Measurements from ENCODE around the gene ODAD2.
"Not testable (repeated sequence)": the region's sequence is repeated elsewhere in the genome, so short reads cannot be mapped to it uniquely, and the experiment has no call there.

Gene ODAD2, protein sequence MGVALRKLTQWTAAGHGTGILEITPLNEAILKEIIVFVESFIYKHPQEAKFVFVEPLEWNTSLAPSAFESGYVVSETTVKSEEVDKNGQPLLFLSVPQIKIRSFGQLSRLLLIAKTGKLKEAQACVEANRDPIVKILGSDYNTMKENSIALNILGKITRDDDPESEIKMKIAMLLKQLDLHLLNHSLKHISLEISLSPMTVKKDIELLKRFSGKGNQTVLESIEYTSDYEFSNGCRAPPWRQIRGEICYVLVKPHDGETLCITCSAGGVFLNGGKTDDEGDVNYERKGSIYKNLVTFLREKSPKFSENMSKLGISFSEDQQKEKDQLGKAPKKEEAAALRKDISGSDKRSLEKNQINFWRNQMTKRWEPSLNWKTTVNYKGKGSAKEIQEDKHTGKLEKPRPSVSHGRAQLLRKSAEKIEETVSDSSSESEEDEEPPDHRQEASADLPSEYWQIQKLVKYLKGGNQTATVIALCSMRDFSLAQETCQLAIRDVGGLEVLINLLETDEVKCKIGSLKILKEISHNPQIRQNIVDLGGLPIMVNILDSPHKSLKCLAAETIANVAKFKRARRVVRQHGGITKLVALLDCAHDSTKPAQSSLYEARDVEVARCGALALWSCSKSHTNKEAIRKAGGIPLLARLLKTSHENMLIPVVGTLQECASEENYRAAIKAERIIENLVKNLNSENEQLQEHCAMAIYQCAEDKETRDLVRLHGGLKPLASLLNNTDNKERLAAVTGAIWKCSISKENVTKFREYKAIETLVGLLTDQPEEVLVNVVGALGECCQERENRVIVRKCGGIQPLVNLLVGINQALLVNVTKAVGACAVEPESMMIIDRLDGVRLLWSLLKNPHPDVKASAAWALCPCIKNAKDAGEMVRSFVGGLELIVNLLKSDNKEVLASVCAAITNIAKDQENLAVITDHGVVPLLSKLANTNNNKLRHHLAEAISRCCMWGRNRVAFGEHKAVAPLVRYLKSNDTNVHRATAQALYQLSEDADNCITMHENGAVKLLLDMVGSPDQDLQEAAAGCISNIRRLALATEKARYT

DNA sequence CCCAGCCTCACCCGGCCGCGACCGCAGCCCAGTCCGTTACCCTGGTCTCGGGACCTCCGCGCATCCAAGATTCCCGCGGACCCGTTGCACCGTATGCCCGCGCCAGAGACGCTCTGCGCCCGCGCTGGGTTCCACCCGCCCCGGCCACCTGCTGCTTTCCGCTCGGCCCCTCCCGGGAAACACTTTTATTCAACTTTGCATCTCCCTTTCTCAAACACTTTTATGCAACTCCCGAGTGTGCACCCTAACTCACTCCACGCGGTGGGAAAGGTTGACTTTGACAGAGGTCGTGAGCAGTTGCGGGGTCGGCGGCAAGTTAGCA, at the start of gene ODAD2:
TSS of gene ODAD2 (minus strand) at position 126 of the 322 bp plus-strand sequence. CDS start 3,937 bp downstream, outside the sequence.
- DNase-seq (ENCODE audit: low spot score) = no peak

DNA sequence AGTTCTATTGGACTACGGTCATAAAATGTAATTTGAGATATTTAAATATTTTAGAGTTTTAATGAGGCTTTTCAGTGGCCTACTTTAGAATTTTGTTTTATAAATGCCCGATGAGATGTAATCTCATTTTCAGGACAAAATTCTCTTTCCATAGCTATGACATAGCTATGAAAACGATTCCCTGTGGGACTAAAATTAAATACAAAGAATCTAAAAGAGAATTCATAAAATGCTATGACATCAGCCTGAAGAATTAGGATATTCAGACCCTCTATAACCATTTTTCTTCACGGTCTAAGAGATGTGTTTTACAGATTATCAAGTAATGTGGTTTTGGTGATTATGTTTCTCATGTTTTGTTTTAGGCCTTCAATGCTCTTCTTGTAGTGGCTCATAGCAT, 48.2 kb upstream of the ODAD2 start:
- DNase-seq (ENCODE audit: low spot score) = no peak

DNA sequence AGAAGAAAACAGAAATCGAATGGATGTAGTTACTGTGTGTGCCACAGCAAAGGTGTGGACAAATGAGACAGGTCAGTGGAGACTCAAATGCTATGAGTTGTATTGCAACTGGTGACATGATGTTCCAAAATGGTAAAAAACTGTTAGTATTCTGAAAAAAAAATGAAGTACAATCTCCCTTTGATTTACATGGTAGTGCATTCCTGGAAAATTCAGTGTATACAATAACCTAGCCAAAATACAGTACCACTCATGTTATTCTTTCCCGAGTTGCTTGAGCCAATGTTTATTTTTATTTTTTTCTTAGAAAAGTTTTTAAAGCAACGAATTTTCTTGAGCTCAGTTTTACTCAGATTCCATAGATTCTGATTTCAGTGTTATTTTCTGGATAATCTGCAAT, 47.7 kb upstream of the ODAD2 start:
- no peak for DNase-seq (ENCODE audit: low spot score)

DNA sequence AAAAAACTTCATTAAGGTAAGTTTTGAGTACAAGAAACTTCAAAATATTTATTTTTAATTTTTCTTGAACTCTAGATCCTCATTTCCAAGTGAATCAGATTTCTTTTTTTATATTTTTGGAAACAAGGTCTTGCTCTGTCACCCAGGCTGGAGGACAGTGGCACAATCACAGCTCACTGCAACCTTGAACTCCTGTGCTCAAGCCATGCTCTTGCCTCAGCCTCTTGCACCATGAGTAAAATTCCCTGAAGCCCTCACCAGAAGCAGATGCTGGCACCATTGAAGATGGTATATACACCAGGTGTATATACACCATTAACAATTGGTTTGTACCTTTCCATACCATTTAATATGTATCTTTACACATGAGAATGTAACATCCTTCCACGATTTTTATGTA, 45.1 kb upstream of the ODAD2 start:
- no peak for DNase-seq (ENCODE audit: low spot score)

DNA sequence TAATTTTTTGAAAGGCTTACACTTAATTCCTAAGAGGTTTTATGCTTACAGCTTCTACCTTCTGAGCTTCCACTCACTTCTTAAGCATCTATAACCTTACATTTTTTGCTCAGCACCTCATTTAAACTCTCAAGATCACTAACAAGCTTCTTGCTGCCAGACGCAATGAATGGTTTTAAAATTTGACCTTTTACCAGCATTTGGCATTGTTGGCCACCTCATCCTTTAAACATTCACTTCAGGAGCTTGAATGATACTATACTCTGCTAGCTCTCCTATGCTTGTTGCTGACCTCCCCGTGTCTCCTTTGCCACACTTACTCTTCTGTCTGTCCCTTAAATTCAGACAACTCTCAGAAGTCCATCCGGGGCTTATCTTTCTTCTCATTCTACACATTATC, 37.7 kb upstream of the ODAD2 start:
- DNase-seq (ENCODE audit: low spot score) = no peak

DNA sequence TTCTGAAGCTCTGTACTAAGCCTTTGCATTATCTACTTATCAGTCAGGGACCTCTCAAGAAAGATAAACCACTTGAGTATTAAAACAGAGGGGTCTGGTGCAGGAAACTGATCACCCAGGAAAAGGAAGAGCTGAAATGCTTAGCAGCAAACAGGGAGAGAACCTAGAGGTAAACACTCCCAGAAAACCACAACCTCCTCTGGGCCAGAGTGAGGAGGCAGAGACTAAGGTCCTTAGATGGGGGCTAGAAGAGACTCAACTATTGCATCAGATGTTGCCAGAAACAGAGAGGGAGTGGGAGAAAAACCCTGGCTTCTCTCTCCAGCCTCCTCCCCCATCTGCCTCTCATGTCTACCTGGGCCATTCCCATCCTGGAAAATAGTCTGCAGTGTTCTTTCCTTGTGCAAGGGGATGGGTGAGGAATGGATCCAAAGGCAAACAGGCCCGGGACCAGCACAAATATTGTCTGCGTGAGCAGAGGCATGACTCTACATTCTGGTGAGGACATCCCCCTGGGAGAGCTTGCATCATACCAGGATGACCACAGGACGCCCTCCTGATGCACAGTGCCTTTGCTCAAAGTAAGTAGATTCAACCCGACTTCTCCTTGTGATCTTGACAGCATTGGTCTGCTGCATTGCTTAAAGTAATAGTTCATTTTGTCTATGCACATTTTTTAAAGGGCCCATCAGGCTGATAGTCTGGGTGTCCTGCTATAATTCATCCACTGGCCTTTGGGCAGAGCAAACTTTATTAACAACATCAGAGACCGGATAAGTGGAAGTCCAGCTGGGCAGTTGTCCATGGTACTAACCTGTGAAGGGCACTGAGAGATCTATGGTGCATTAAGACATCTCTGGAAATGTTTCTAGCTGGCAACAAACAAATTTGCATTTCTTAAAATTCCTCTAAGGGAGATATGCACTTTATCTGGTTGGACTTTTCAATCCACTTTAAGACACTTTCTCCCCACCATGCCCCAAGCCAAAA, 22.4 kb upstream of the ODAD2 start:
- no peak for DNase-seq (ENCODE audit: low spot score)

DNA sequence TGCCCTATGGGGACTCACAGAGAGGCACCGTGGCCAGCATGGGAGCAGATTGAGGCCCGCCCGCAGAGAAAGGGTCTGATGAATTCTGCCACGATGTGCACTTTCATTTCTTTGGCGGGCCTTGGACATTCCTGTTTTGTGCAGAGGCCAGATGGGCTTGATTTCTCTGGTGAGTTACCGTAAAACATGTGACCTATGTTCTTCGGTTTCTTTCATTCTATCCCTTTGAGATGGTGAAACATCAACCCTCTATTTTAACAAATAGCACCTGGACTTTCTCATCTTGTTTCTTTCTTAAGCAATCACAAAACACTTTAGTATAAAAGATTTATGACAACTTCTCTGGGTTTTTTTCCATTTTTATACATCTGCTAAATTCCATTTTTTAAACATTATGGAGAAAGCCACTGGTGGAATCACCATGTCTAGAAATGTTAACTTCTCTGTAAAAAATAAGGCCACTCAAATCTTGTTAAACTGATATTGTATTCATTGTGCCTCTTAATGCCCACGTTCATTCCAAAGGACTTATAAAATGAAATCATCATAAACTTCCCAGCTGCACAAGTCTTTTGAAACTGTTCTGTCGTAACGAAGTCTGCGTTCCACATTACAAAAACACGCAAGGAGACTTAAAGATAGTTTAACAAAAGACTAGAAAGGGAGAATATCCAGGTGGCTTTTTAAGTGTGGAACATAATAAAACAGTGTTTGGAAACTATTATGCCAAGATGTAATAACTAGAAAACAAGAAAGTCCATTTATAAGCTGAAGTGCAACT, 21.4 kb upstream of the ODAD2 start:
- no peak for DNase-seq (ENCODE audit: low spot score)

DNA sequence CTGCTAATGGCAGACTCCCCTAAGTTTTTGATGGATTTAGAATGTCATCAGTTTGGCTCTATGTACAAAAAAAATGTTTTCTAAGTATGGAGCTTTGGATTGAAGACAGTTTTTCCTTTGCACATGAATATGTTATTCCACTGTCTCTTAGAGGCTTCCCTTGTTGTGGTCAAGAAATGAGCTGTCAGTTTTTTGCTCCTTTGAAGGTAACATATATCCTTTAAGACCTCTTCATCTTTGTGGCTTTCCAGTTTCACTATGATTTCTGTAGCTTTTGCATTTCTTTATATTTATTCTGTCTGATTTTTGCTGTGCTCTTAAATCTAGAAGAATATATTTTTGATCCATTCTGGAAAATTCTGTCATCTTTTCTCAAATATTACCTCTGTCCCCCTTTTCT, 15.8 kb upstream of the ODAD2 start:
- DNase-seq (ENCODE audit: low spot score) = no peak

DNA sequence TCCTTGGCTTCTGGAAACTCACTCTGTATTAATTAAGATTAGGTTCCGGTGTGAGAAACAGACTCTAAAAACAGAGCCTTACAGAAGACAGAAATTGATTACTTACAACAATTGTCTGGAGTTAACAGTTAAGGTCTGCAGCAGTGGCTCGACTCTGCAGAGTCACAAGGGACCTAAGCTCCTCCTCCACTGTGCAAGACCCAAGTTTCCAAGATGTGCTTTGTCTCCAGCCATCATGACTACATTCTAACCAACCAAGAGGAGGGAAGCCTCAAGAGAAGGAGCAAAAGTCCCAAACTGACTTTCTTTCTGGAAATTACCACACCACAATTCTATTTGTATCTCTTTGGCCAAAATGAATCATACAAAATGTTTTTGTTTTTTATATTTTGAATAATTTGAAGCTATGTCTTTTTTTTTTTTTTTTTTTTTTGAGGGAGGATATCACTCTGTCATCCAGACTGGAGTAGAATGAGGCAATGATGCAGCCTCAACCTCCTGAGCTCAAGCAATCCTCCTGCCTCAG, 14.2 kb upstream of the ODAD2 start:
- DNase-seq (ENCODE audit: low spot score) = no peak

DNA sequence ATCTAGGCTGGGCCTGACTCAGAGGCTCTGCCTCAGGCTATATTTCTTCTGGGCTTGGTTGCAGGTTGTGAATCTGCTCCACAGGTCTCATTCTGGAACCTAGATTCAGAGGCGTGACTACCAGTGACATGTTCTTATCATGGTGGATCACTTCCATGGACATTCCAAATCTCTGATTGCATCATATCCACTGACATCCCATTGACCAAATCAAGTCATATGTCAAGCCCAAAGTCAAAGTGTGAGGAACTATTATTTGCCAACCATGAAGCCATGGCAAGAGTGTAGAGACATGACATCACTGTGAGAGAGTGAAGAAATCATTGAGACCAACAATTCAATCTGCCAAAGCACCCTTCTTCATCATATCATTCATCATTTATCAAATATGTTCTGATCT, 11.9 kb upstream of the ODAD2 start:
- no peak for DNase-seq (ENCODE audit: low spot score)

DNA sequence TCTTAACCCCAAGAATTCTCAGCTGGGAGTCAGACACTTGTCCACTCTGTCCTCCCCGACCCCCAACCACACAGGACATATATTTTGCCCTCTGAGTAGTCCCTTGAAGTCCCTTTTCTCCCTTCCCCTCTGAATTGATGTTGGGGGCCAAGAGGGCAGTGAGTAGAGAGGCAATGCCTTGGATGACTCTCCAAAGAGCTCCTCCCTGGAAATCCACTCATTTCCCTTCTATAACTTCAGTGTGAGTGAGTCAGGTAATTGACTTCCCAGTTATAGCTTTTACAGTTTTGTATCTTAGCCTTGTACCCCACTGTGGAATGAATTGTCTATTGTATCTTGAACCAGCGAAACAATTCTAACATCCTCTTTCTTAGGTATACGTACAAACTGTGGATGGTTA, 9.2 kb upstream of the ODAD2 start:
- DNase-seq (ENCODE audit: low spot score) = no peak

DNA sequence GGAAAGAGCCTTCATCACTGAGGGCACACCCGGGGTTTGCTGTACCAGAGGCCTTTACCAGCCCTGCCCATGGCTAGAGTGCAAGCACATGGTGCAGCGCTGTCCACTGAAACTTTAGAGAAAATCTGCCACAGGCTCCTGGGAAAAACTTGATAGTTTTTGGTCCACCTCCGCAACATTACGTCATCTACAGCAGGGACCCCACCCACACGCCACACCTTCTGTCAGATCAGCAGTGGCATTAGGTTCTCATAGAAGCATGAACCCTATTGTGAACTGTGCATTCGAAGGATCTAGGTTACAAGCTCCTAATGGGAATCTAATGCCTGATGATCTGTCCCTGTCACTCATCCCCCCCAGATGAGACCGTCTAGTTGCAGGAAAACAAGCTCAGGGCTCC, 2.5 kb upstream of the ODAD2 start:
- DNase-seq (ENCODE audit: low spot score) = no peak

DNA sequence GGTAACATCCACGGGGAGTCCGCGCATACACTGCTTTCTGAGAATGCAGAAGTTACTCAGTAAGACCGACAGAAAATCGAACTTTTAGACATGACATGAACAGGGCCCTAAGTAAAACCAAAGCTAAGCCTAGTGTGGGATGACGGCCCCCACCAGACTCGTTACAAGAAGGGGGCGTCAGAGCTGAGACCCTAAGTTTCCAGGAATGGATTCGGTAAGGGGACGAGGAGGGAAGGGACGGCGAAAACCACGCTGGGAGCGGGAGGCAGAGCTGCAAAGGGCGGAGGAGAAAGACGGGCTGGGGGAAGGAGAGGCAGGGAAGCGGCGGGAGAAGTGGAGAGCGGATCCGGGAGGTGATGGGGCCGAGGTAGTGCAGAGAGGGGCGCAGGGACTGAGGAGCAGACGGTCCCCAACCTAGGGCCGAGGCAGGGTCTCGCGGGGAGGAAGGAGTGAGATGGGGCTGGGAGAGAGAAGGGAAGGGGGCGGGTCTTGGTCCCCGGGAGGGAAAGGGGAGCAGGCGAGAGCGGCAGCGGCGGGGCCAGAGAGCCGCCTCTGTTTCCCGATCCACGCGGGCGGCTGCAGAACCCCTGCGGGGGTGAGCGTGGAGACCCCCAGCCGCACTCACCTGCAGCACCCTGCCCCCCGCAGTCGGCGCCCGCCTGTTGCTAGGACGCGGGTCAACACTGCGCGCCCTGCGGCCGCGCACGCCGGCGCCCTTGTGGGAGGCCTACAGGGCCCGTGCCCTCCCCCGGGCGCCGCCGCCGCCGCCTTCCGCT, 513 bp downstream of the ODAD2 start:
- DNase-seq (ENCODE audit: low spot score) = no peak

DNA sequence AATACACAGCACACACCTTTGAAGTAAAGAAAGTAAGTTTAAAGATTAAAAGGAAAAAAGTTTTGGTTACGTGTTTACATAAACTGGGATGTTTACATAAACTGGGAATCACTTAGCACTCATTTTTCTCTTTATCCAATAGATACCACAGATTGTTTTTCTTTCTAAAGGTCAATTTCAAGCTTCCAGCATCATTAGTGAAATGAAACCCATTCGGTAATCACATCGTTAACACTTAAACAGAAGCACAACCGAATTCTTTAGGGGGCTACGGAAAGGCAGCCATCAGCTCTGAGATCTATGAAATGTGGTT, 1.1 kb downstream of the ODAD2 start:
- DNase-seq (ENCODE audit: low spot score) = no peak

DNA sequence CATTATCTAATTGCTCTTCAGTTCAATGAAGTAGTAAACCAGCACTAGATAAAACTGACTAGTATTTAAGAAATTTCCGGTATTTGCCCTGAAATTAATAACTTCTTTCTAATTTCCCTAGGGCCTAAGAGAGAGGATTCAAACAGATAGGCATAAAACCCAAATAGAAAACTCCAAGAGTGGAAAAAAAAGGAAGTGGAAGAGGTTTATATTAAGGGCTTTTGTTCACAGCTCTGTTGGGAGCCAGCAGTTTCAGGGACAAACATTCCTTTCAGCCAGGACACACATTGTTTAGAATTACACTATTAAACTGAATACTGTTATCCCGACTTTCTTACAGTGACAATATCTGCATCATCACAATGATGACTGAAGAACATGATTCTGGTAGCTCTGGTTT, 3.6 kb downstream of the ODAD2 start:
- DNase-seq (ENCODE audit: low spot score) = no peak

DNA sequence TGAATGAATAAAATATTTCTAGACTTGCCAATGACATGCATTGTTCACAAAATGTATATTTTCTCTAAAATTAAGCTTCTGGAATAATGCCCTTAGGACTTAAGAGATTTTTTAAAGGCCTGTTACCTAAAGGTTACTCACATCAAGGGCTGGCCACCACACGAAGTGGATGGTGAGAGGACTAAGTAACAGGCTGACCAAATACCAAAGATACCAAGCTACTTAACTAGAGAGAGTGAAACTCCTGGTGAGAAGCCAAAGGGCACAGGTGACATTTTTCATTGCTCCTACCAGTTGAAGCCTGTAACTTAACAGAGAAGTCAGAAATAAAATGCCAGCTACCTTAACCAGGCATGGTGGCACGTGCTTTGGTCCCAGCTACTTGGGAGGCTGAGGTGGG, 9.5 kb downstream of the ODAD2 start:
- DNase-seq (ENCODE audit: low spot score) = not testable (repeated sequence)

DNA sequence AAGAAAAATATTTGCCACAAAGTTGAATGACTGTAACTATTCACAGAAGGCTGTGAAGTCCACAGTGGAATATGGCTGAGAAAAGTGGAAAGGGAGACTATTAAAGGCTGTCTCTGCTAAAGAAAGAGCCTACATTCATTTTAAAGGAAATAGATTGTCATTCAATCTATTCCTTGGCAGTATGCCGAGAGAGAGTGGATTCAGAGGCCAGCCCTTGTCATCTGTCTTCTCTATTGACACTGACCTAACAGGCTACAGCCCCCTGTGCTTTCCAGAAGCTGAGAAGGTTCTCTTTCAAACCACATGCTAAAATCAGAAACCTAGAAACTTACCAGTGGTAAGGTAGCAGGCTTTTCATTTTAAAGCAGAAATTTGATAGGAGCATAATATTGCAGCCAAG, 12.1 kb downstream of the ODAD2 start:
- DNase-seq (ENCODE audit: low spot score) = no peak

DNA sequence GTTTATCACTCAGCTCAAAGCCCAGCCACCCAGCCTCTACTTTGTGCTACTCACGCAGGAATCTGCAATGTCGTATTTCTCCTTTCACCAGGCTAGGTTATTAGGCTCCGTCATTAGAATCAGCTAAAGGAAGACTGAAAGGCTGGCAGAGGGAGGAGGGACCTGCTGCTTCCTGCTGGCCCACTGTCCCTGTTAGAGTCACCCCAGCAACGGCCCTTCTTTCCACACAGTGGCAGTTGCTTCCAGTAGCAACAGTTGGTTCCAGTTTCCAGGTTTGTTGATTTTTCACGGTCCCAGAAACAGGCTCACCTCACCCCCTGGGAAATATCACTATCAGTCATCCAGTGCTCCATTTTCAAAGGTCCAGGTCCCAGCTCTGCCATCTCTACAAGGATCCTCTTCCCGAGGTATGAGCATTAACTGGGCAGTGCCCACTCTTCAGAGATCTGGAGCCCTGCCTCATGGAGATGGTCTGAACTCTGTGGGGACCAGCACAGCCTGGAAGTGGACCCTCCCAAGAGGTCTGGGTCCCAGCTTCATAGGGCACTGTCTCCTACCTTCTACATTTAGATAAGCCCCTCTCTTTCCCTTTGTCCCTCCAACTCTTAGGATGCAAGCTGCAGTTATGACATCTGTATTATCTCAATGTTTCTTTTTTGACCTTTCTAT, 15.9 kb downstream of the ODAD2 start:
- no peak for DNase-seq (ENCODE audit: low spot score)

DNA sequence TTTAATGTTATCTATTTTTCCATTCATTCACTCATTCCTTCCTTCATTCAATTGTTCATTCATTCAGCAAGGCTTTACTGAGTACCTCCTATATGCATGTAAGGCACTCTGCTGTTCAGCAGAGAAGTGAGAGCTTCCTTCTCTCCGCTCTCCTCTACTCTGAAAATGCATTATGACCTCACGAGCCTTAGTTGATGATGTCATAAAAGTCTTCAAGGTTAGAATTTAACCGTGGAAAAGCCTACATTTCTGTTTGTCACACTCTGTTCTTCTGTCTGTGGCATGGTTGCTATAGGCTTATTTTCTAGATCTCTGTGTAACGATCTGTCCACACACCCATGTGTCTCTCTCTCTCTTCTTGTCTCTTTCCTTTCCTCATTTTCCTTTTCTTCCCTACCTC, 17.1 kb downstream of the ODAD2 start:
- DNase-seq (ENCODE audit: low spot score) = no peak

DNA sequence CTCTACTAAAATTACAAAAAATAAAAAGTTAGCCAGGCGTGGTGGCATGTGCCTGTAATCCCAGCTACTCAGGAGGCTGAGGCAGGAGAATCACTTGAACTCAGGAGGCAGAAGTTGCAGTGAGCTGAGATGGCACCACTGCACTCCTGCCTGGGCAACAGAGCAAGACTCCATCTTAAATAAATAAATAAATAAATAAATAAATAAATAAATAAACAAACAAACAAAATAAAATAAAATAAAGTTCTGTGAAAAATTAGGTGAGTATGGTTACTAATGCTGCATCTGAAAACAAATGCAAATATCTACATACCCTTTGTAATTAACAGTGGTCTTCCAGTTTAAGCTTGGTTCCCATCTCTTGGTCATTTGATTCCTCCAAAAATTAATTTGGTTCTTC, 28.1 kb downstream of the ODAD2 start:
- not testable (repeated sequence) for DNase-seq (ENCODE audit: low spot score)

Data from NAMALWA (cell line).